H54 (cell line): ENCODE results near the gene PRELID2.
"Not testable (repeated sequence)": the region's sequence is repeated elsewhere in the genome, so short reads cannot be mapped to it uniquely, and the experiment has no call there.

Source experiments
- DNase-seq: peaks from one replicate; pipeline ENCODE4 v3.0.0; 2011; ENCODE audit warnings: low spot score, mixed read lengths; ENCODE audit not compliant: insufficient read length
- FAIRE-seq: peaks from 3 replicates; lab custom pipeline; 2011; peaks lifted over from hg19 to GRCh38; lab: Jason Lieb, UNC
- POLR2A ChIP-seq: IDR thresholded peaks from 2 replicates; pipeline ENCODE4 v1.6.1; 2011; ENCODE audit warnings: low read depth, mild to moderate bottlenecking, low read length

PRELID2 gene

DNA sequence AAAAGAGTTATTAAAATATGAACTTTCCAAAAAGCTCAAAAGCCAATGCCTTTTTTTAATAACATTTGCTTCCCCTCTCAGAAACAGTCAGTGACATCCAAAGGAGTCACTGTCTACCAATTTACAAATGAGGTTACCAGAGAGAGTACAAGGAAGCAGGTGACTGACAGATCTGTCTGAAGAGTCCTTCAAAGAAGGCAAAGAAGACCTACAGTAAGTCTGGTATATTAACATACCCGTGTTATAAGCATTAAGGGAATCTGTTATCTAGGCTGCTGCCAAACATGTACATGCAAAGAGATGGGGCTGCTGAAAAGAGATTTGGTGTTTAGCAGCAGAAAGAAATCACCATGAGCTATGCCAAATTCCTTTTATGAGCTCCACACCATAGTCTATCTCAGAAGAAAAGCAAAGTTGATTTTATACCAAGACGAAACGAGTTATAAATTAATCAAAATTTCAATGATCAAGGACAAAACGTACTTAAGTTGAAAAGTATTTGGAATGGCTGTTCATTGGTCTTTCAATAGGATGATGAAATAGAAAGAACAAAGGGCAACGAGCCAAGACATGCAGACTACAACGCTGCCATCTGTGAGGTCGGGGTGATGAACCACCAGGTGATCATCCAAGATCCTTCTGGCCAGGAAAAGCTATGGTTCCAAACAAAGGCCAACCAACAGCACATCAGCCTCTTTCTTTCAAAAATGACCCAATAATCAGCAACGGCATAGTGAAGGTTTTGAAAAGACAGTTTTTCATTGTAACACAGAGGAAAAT is 8.1 kb downstream of the PRELID2 start:
- DNase-seq (no peak), FAIRE-seq (peak; percentile 23)
- no peak for TF ChIP-seq POLR2A

DNA sequence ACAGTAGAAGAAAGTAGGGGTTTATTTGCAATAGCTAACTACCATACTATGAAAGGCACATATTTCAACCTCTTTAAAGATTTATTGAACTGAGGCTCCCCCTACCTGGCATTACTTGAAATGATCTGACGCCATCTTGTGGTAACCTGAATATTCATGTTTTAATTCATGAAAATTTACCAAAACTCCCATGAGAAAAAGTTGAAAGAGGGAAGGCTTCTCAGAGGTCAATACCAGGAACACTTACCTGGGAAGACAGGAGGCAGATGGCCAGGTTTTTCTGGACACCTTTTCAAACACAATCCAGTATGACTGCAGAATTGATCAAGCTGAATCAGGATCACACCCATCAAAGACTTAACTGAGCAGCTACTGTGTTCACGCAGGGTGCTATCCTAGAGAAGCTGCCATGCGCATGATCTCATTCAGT is 9.4 kb downstream of the PRELID2 start:
- no peak for TF ChIP-seq POLR2A
- DNase-seq (peak; percentile 15), FAIRE-seq (peak; percentile 48)

DNA sequence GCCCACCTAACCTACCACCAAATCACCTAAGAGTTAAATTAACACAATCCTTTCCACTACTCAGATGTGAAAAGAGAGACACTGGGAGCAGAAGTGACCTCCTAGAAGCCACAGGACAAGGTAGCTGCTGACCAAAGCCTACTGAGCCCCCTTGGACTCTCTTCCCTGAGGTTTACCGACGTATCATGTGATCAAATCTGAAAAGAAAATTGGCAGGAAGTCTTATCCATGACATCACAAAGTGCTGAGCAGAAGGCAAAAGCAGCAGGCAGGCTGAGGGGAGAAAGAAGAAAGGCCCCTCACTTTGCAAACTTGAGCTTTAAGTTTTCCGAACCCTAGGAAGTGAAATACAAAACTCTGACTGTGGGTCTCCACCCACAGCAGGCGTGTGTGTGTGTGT is 11.1 kb downstream of the PRELID2 start:
- no peak for FAIRE-seq
- TF ChIP-seq POLR2A = no peak

DNA sequence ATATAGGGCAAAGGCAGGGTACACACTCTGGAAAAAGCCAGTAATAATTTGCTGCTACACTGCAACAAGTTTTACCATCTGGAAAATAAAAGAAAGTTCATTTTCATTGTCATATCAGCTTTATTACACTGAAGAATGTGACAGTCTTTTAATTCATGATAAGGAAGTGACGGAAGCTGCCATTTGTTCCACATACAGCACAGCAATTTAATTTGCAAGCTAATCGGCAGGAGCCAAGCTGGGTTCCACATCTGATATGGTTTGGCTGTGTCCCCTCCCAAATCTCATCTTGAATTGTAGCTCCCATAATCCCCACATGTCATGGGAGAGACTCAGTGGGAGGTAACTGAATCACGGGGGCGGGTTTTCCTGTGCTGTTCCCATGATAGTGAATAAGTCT is 16.5 kb downstream of the PRELID2 start:
- FAIRE-seq (no peak), DNase-seq (no peak)
- TF ChIP-seq POLR2A = no peak

More for the DNA sequence above, 11.1 kb downstream of the PRELID2 start:
- DNase-seq = no peak

DNA sequence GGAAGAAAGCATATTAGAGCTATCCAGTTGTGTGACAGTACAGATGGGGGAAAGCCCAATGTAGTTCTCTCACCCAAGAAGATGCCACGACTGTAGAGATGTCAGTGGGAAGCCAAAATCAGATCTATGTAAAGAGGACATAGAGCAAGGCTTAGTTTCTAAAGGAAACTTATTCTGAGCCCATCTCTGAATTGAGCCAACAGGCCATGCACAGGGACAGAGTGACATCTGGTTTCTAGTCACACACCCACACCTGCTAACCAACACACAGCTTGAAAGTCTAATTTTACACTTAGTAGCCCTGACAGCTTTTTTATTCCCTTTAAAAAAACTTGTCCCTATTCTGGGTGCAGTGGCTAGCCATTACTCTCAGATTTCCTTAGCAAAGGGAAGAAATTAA is 22.3 kb downstream of the PRELID2 start:
- FAIRE-seq = no peak
- DNase-seq = no peak
- TF ChIP-seq POLR2A = no peak

DNA sequence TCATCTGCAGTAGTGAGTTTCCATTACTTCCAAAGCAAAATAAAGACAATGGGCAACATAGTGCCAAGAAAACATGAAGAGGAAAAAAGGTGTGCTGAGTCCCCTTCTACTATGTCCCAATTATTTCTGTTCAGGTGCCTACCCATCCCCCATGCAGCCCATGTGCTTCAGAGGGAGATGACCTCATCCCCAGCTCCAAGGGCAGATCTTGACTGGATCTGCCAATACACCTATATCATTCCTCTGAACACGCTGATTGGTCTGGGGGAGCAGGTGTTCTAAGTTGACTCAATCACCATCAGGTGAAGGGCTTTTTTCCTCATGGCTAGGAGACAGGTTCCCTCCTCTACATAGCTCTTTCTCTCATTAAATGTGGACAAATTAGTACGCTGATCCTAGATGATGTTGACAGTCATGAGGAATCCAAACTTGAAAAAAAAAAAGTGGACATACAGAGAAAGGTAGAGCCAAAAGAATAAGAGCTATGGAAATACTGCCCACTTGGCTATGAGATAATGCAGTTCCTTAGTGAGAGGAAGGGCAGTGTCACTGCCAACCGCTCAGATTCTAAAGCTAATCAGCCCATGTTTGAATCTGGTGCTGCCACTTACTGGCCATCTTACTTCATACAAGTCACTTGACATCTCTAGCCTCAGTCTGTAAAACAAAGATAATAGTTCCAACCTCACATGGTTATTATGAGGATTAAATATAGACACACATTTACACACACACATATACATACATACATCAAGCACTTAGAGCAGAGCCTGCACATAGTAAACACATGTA is 23.1 kb downstream of the PRELID2 start:
- TF ChIP-seq POLR2A = no peak
- peak; percentile 43 for FAIRE-seq
- DNase-seq = no peak

DNA sequence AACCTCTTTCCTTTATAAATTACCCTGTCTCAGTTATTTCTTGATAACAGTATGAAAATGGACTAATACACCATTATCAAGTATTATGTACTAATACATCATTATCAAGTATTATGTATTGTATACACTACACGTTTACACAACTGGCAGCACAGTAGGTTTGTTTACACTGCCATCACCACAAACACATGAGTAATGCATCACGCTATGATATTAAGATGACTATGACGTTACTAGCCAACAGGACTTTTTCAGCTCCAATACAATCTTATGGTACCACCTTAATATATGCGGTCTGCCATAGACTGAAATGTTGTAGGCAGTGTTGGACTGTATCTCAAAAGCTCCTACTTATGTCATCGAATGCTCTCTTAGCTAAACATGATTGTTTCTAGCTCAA is 28.2 kb downstream of the PRELID2 start:
- no peak for TF ChIP-seq POLR2A
- no peak for DNase-seq
- FAIRE-seq = peak; percentile 41

DNA sequence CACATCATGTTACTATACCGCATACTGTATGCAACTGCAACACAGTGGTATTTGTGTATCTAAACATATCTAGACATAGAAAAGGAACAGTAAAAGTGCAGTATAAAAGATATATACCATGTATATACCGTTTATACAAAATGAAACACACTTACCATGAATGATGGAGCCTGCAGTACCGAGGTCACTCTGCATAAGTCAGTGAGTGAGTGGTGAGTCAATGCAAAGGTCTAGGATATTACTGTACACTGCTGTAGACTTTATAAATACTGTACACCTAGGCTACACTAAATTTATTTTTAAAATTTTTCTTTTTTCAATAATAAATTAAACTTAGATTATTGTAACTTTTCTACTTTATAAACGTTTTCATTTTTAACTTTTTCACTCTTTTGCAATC is 29.3 kb downstream of the PRELID2 start:
- DNase-seq (no peak), FAIRE-seq (no peak)
- TF ChIP-seq POLR2A = no peak

DNA sequence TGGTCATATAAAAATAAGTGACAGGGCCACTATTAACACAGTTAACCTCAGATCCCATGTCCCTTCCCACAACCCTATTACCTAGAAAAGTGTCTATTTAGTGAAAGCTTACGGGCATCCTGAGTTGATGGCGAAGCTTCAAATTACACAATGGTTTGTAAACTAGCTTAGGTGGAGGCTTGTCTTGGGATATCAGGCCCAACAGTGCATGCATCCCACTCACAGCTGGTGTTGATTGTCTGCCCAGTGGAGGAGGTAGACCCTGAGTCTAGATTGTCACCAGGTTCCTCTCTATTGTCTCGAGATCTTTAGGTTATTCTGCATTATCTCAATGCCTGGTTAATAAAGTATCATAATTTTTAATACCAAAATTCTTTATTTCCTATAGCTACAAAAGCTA is 30.4 kb downstream of the PRELID2 start:
- FAIRE-seq (no peak), DNase-seq (no peak)
- no peak for TF ChIP-seq POLR2A

DNA sequence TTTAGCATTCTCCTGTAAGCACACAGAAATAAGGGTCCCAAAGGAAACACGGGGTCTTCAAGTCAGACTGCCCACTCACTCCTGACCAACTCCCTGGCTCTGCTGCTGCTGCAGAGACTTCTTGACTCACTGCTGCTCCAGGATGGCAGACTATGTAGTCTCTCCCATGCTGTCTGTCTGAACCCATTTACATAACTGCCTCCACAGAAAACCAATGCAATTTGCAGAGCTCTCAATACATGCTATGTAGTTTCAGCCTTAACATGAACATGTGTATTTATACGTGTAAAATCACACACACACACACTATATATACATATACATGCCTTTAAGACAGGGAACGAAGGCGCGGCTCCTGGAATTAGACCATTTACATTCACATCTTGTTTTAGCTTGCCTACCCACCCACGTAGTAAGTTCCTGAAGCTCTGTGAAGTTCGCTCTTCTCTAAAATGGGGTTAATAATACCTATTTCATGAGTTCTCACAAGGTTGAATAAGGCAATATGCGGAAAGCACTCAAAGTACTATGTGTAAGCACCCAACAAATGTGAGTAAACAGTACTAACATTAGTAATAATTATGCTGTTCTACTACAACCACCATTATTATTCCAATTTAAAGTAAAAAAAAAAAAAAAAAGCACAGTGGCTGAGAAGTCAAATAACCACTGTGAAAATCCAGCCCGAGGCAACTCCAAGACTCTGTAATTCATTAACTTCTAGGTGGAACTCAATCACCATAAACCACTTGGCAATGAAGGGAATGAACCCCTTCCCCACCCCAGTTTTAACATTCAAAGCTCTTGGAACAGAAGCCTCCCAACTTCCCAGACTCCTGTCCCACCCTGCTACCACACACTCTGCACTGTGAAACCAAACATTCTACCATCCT is 31.8 kb downstream of the PRELID2 start:
- no peak for TF ChIP-seq POLR2A
- FAIRE-seq (no peak), DNase-seq (no peak)

DNA sequence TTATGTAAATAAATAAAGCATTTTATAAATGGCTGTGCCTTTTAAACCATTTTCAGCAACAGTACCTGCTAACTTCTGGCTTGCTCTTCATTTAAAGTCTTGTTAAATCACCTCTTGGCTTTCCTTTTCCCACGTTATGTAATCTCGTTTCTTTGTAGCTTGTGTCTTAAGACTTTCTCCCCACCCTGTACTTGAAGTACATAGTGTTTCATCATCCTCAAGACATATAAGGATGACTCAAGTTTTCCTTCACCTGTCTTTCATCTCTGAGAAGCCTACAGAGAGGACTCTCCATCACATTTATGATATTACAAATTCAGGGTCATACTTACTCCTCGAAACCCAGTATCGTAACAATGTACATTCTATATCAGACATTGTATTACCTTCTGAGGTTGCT is 33.9 kb downstream of the PRELID2 start:
- TF ChIP-seq POLR2A = no peak
- DNase-seq = no peak
- no peak for FAIRE-seq

DNA sequence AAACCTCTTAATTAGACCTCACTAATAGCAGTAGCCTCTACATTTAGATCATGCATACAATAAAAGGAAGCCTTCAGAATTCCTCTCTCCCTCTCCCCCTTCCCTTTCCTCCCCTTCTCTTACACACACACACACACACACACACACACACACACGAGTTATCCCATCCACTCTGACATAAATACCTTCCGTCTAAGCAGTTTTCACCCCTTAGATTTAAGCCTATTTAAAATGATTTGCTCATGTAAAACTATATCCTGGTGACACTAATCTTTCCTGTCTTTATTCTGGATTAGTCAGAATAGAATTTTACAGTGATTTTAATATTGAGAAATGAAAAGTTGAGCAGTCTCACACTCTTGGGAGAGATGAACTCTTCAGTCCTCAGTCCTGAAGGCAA is 35.0 kb downstream of the PRELID2 start:
- FAIRE-seq (no peak), DNase-seq (no peak)
- TF ChIP-seq POLR2A = no peak

DNA sequence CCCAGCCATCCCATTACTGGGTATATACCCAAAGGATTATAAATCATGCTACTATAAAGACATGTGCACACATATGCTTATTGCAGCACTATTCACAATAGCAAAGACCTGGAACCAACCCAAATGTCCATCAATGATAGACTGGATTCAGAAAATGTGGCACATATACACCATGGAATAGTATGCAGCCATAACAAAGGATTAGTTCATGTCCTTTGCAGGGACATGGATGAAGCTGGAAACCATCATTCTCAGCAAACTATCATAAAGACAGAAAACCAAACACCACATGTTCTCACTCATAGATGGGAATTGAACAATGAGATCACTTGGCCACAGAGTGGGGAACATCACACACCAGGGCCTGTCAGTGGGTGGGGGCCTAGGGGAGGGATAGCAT is 36.6 kb downstream of the PRELID2 start:
- not testable (repeated sequence) for DNase-seq, FAIRE-seq

DNA sequence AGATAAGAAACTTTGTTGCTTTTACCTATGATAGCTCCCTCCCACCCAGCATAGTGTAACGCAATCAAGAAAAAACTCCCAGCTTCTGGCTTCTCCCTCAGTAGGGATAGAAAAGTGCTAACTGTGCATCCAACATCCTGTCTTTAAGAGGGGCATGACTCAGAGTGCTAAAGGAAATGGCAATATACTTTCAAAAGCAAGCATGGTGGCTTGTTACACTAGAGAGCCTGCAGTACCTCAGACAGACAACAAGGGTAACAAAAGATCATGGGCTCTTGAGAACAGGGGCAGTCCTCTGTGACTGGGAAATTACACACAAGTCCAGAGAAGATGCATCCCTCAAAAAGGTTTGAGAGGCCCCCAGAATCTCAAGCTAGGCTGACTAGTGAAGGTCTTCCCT is 37.8 kb downstream of the PRELID2 start:
- DNase-seq (no peak), FAIRE-seq (peak; percentile 80)
- no peak for TF ChIP-seq POLR2A

DNA sequence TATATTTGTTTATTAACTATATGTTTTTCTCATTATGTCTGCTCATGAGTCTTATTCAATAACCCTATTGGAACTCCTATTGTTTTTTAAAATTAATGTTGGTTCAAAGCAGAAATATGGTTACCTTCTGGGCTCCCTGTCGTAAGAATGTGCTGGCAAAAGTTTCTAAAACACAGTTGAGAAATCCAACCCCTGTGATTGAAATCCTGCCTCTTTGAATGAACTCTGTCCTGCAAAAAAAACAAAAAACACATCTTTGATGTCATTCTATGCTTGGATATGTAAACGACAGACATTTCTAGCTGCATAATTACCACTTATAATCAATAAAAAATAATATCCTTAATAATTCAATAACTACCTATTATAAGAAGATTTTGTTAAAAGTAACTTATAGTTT is 38.8 kb downstream of the PRELID2 start:
- no peak for TF ChIP-seq POLR2A
- DNase-seq (no peak), FAIRE-seq (no peak)
